OCI-LY1 (cell line): ENCODE measurements around the gene LMX1A.

Source experiments
- H2AFZ ChIP-seq: fragments of 200-600 bp; sonication (generic), shearing (Covaris generic); 2 replicates; pipeline ENCODE4 v1.6.0; 2014; ENCODE audit warnings: antibody characterized with exemption, mild to moderate bottlenecking, low read length
- H3F3A ChIP-seq: fragments of 200-600 bp; sonication (generic), shearing (Covaris generic); 2 replicates; pipeline ENCODE4 v1.6.0; 2014; ENCODE audit warnings: mild to moderate bottlenecking, antibody characterized with exemption, low read length, moderate library complexity; ENCODE audit not compliant: insufficient read depth
- H3K27ac ChIP-seq: fragments of 200-600 bp; sonication (generic); 2 replicates; pipeline ENCODE4 v1.5.1; 2014; ENCODE audit warnings: low read length, mixed run types, mild to moderate bottlenecking, low read depth; ENCODE audit not compliant: poor library complexity, severe bottlenecking
- H3K27me3 ChIP-seq: fragments of 200-600 bp; sonication (generic); 2 replicates; pipeline ENCODE4 v1.6.0; 2014; ENCODE audit warnings: antibody characterized with exemption, mild to moderate bottlenecking, low read length, moderate library complexity; ENCODE audit not compliant: insufficient read depth
- H3K36me3 ChIP-seq: fragments of 200-600 bp; sonication (generic); 2 replicates; pipeline ENCODE4 v1.6.1; 2014; ENCODE audit warnings: mild to moderate bottlenecking, antibody characterized with exemption, low read length, moderate library complexity, mixed read lengths; ENCODE audit not compliant: insufficient read depth
- H3K4me1 ChIP-seq: fragments of 200-600 bp; sonication (generic); 2 replicates; pipeline ENCODE4 v1.5.1; 2014; ENCODE audit warnings: mild to moderate bottlenecking, low read length, moderate library complexity; ENCODE audit not compliant: insufficient read depth, severe bottlenecking
- H3K4me2 ChIP-seq: fragments of 200-600 bp; sonication (generic), shearing (Covaris generic); 2 replicates; pipeline ENCODE4 v1.6.1; 2014; ENCODE audit warnings: low read length
- H3K4me3 ChIP-seq: fragments of 200-600 bp; sonication (generic); 2 replicates; pipeline ENCODE4 v1.5.1; 2014; ENCODE audit warnings: low read length, low read depth, mild to moderate bottlenecking, mixed read lengths; ENCODE audit not compliant: poor library complexity, severe bottlenecking
- H3K79me2 ChIP-seq: fragments of 200-600 bp; shearing (Covaris generic); 2 replicates; pipeline ENCODE4 v1.6.1; 2016; ENCODE audit warnings: mixed run types, low read length, mixed read lengths; ENCODE audit not compliant: insufficient read depth
- H3K9ac ChIP-seq: fragments of 200-600 bp; sonication (generic), shearing (Covaris generic); 2 replicates; pipeline ENCODE4 v1.6.1; 2014; ENCODE audit warnings: mild to moderate bottlenecking, low read length, mixed read lengths
- H3K9me2 ChIP-seq: fragments of 200-600 bp; sonication (generic), shearing (Covaris generic); 2 replicates; pipeline ENCODE4 v1.6.1; 2014; ENCODE audit warnings: low read depth, mild to moderate bottlenecking, low read length, mixed read lengths
- H3K9me3 ChIP-seq: fragments of 200-600 bp; shearing (Covaris generic); 2 replicates; pipeline ENCODE4 v1.6.1; 2014; ENCODE audit warnings: low read length, mixed read lengths
- H4K20me1 ChIP-seq: fragments of 200-600 bp; sonication (generic), shearing (Covaris generic); 2 replicates; pipeline ENCODE4 v1.6.0; 2016; ENCODE audit warnings: mild to moderate bottlenecking, low read length; ENCODE audit not compliant: insufficient read depth
- CTCF ChIP-seq: fragments of 200-600 bp; sonication (generic), shearing (Covaris generic); IDR thresholded peaks from 2 replicates; pipeline ENCODE4 v1.5.1; 2017; ENCODE audit warnings: mild to moderate bottlenecking, antibody characterized with exemption, low read length, moderate library complexity, mixed read lengths
- EZH2 ChIP-seq: fragments of 200-600 bp; sonication (generic), shearing (Covaris generic); IDR thresholded peaks from 2 replicates; pipeline ENCODE4 v1.8.0; 2017; ENCODE audit warnings: borderline replicate concordance, mixed run types, mild to moderate bottlenecking, antibody characterized with exemption, low read length, moderate library complexity, mixed read lengths

The LMX1A gene

GRCh38 chr1:165381745-165382505 lies 25.4 kb upstream of the LMX1A start:
- H3K9ac ChIP-seq = no peak overlapping the region
- no peak overlapping the region for H3K27ac ChIP-seq
- no peaks in the 10 kb centered on the region for H3K36me3 ChIP-seq
- no peaks in the 10 kb centered on the region; the same call in 1 of the 2 replicates for H3K27me3 ChIP-seq
- H3K4me1 ChIP-seq = no peaks in the 10 kb centered on the region
- H3F3A ChIP-seq = no peaks in the 10 kb centered on the region
- H4K20me1 ChIP-seq = no peaks in the 10 kb centered on the region
- no peaks in the 10 kb centered on the region for H3K79me2 ChIP-seq
- no peak overlapping the region for H3K4me2 ChIP-seq
- H2AFZ ChIP-seq = no peak overlapping the region
- TF ChIP-seq CTCF (no peak), EZH2 (no peak)
- no peaks in the 10 kb centered on the region for H3K9me2 ChIP-seq
- H3K4me3 ChIP-seq = no peak overlapping the region
- no peaks in the 10 kb centered on the region for H3K9me3 ChIP-seq

- Histone ChIP-seq H3K27ac (no peak overlapping the region), H3F3A (no peaks in the 10 kb centered on the region), H3K79me2 (no peaks in the 10 kb centered on the region), H3K4me3 (no peak overlapping the region), H4K20me1 (no peaks in the 10 kb centered on the region), H3K9me3 (no peaks in the 10 kb centered on the region), H3K9me2 (no peaks in the 10 kb centered on the region), H2AFZ (no peak overlapping the region), H3K9ac (no peak overlapping the region), H3K4me2 (no peak overlapping the region), H3K4me1 (no peaks in the 10 kb centered on the region), H3K36me3 (no peaks in the 10 kb centered on the region), H3K27me3 (no peaks in the 10 kb centered on the region; the same call in 1 of the 2 replicates)
- TF ChIP-seq EZH2 = no peak
- TF ChIP-seq CTCF = no peak
Observed at GRCh38 chr1:165376811-165377311, 20.3 kb upstream of the LMX1A start.

- H3K9ac ChIP-seq = no peak overlapping the region
- no peak overlapping the region for H3K4me3 ChIP-seq
- no peaks in the 10 kb centered on the region; the same call in 1 of the 2 replicates for H3K27me3 ChIP-seq
- no peak for TF ChIP-seq CTCF
- TF ChIP-seq EZH2 = no peak
- H3K9me3 ChIP-seq = no peaks in the 10 kb centered on the region
- no peak overlapping the region for H3K4me2 ChIP-seq
- no peaks in the 10 kb centered on the region for H4K20me1 ChIP-seq
- H3K27ac ChIP-seq = no peak overlapping the region
- H3K4me1 ChIP-seq = no peaks in the 10 kb centered on the region
- no peaks in the 10 kb centered on the region for H3K36me3 ChIP-seq
- no peaks in the 10 kb centered on the region for H3K9me2 ChIP-seq
- H3F3A ChIP-seq = no peaks in the 10 kb centered on the region
- no peaks in the 10 kb centered on the region for H3K79me2 ChIP-seq
- H2AFZ ChIP-seq = no peak overlapping the region
Observed at GRCh38 chr1:165376041-165376810, 19.7 kb upstream of the LMX1A start.
